ENCODE measurements around the gene ARHGAP24. TPM values are rescaled to one million over a fixed set of nuclear protein-coding genes. Genes with fewer than 3 reads are reported as not detected.

ARHGAP24 gene
- total RNA-seq, 1 experiment from 2014 or later = 1.2 TPM

GRCh38 chr4:85669204-85669603 is 194.3 kb downstream of the ARHGAP24 start:
- no peak for DNase-seq (ENCODE audit: low read depth)
- in situ Hi-C loops (cut with HindIII; ENCODE audit: low pct_unique_long_range_greater_than_20kb, low sequenced_read_pairs) = no loop called here

- in situ Hi-C loops (cut with HindIII; ENCODE audit: low pct_unique_long_range_greater_than_20kb, low sequenced_read_pairs) = no loop called here
- no peak for DNase-seq (ENCODE audit: low read depth)
These were observed 195.1 kb downstream of the ARHGAP24 start for GRCh38 chr4:85669992-85670548.

- no peak for DNase-seq (ENCODE audit: low read depth)
- in situ Hi-C loops (cut with HindIII; ENCODE audit: low pct_unique_long_range_greater_than_20kb, low sequenced_read_pairs) = no loop called here
These were observed 196.2 kb downstream of the ARHGAP24 start for GRCh38 chr4:85671120-85671519.

- in situ Hi-C loops (cut with HindIII; ENCODE audit: low pct_unique_long_range_greater_than_20kb, low sequenced_read_pairs) = no loop called here
- DNase-seq (ENCODE audit: low read depth) = no peak
These were observed 197.2 kb downstream of the ARHGAP24 start for GRCh38 chr4:85672116-85672515.

GRCh38 chr4:85672959-85673358 is 198.0 kb downstream of the ARHGAP24 start:
- DNase-seq (ENCODE audit: low read depth) = no peak
- in situ Hi-C loops (cut with HindIII; ENCODE audit: low pct_unique_long_range_greater_than_20kb, low sequenced_read_pairs) = no loop called here

- no peak for DNase-seq (ENCODE audit: low read depth)
- in situ Hi-C loops (cut with HindIII; ENCODE audit: low pct_unique_long_range_greater_than_20kb, low sequenced_read_pairs) = no loop called here
These were observed 198.6 kb downstream of the ARHGAP24 start for GRCh38 chr4:85673540-85673939.

- in situ Hi-C loops (cut with HindIII; ENCODE audit: low pct_unique_long_range_greater_than_20kb, low sequenced_read_pairs) = no loop called here
- DNase-seq (ENCODE audit: low read depth) = no peak
These were observed 200.4 kb downstream of the ARHGAP24 start for GRCh38 chr4:85675076-85676049.

GRCh38 chr4:85676050-85676425 is 201.1 kb downstream of the ARHGAP24 start:
- in situ Hi-C loops (cut with HindIII; ENCODE audit: low pct_unique_long_range_greater_than_20kb, low sequenced_read_pairs) = no loop called here

GRCh38 chr4:85676850-85677590 is 202.1 kb downstream of the ARHGAP24 start:
- no peak for DNase-seq (ENCODE audit: low read depth)
- in situ Hi-C loops (cut with HindIII; ENCODE audit: low pct_unique_long_range_greater_than_20kb, low sequenced_read_pairs) = no loop called here

More at GRCh38 chr4:85676050-85676425, 201.1 kb downstream of the ARHGAP24 start:
- DNase-seq (ENCODE audit: low read depth) = no peak

- no peak for DNase-seq (ENCODE audit: low read depth)
These were observed 206.3 kb downstream of the ARHGAP24 start for GRCh38 chr4:85681221-85681657.

GRCh38 chr4:85681921-85682320 is 207.0 kb downstream of the ARHGAP24 start:
- in situ Hi-C loops (cut with HindIII; ENCODE audit: low pct_unique_long_range_greater_than_20kb, low sequenced_read_pairs) = no loop called here
- no peak for DNase-seq (ENCODE audit: low read depth)

More at GRCh38 chr4:85681221-85681657, 206.3 kb downstream of the ARHGAP24 start:
- in situ Hi-C loops (cut with HindIII; ENCODE audit: low pct_unique_long_range_greater_than_20kb, low sequenced_read_pairs) = no loop called here

- DNase-seq (ENCODE audit: low read depth) = no peak
- in situ Hi-C loops (cut with HindIII; ENCODE audit: low pct_unique_long_range_greater_than_20kb, low sequenced_read_pairs) = no loop called here
These were observed 207.4 kb downstream of the ARHGAP24 start for GRCh38 chr4:85682391-85682790.

- in situ Hi-C loops (cut with HindIII; ENCODE audit: low pct_unique_long_range_greater_than_20kb, low sequenced_read_pairs) = no loop called here
- no peak for DNase-seq (ENCODE audit: low read depth)
These were observed 209.7 kb downstream of the ARHGAP24 start for GRCh38 chr4:85684676-85685075.

GRCh38 chr4:85686398-85686797 is 211.4 kb downstream of the ARHGAP24 start:
- DNase-seq (ENCODE audit: low read depth) = no peak
- in situ Hi-C loops (cut with HindIII; ENCODE audit: low pct_unique_long_range_greater_than_20kb, low sequenced_read_pairs) = no loop called here

GRCh38 chr4:85688055-85688740 is 213.2 kb downstream of the ARHGAP24 start:
- DNase-seq (ENCODE audit: low read depth) = no peak
- in situ Hi-C loops (cut with HindIII; ENCODE audit: low pct_unique_long_range_greater_than_20kb, low sequenced_read_pairs) = no loop called here

- in situ Hi-C loops (cut with HindIII; ENCODE audit: low pct_unique_long_range_greater_than_20kb, low sequenced_read_pairs) = no loop called here
These were observed 221.7 kb downstream of the ARHGAP24 start for GRCh38 chr4:85696661-85697060.

GRCh38 chr4:85697854-85698253 is 222.9 kb downstream of the ARHGAP24 start:
- in situ Hi-C loops (cut with HindIII; ENCODE audit: low pct_unique_long_range_greater_than_20kb, low sequenced_read_pairs) = no loop called here
- no peak for DNase-seq (ENCODE audit: low read depth)

More at GRCh38 chr4:85696661-85697060, 221.7 kb downstream of the ARHGAP24 start:
- no peak for DNase-seq (ENCODE audit: low read depth)

- in situ Hi-C loops (cut with HindIII; ENCODE audit: low pct_unique_long_range_greater_than_20kb, low sequenced_read_pairs) = no loop called here
- DNase-seq (ENCODE audit: low read depth) = no peak
These were observed 225.4 kb downstream of the ARHGAP24 start for GRCh38 chr4:85700362-85700761.

Measured in Caki2 (cell line).